A549 (cell line): Measurements from ENCODE around the gene CTSC. TPM values are rescaled to one million over a fixed set of nuclear protein-coding genes. Genes with fewer than 3 reads are reported as not detected.
A peak's percentile ranks its signal among the peaks of the same experiment; 100 is the strongest.

ENCODE experiments used
- ATAC-seq, 2 experiments: fragments of 200-7000 bp in 1 of 2; fragments of >200 bp in 1 of 2; cut with Nextera tagmentation in 1 of 2; cut with Tn5 transposase in 1 of 2; 3 replicates each; pipeline versions ENCODE4 v1.8.0 to v1.9.1; 2018 to 2020; ENCODE audit warnings: mild to moderate bottlenecking in 1 of 2, moderate library complexity in 1 of 2
- CTCF ChIA-PET: fragments of 300-600 bp; sonication (Branson Sonifier 250); formaldehyde crosslinking; extraction: SDS; loops from one replicate; lab custom pipeline; 2021; ENCODE audit warnings: antibody characterized with exemption, inconsistent platforms; lab: Yijun Ruan, JAX
- POLR2A ChIA-PET: fragments of 350-600 bp; formaldehyde crosslinking; extraction: SDS; loops from one replicate; lab custom pipeline; 2021; ENCODE audit warnings: antibody characterized with exemption, inconsistent platforms; lab: Yijun Ruan, JAX
- DNase-seq, 2 experiments: peaks; one replicate each; pipeline versions ENCODE4 v3.0.0 to v3.0.0-alpha.2; 2011 to 2016; ENCODE audit warnings: low read depth in 1 of 2, low spot score in 1 of 2
- FAIRE-seq: peaks from 2 replicates; lab custom pipeline; 2011; peaks lifted over from hg19 to GRCh38; lab: Jason Lieb, UNC
- H3K27ac ChIP-seq, 2 experiments: fragments of >200 bp; sonication (Bioruptor Twin); formaldehyde crosslinking; 3 replicates each; pipeline ENCODE4 v1.5.1; 2016 to 2017
- H3K4me1 ChIP-seq: fragments of >200 bp; sonication (Bioruptor Twin); formaldehyde crosslinking; 3 replicates; pipeline ENCODE4 v1.6.1; 2016
- H3K4me2 ChIP-seq: fragments of >200 bp; sonication (Bioruptor Twin); formaldehyde crosslinking; 3 replicates; pipeline ENCODE4 v1.6.1; 2016
- H3K4me3 ChIP-seq: fragments of >200 bp; sonication (Bioruptor Twin); formaldehyde crosslinking; 3 replicates; pipeline ENCODE4 v1.5.1; 2016
- H3K9me3 ChIP-seq: fragments of >200 bp; sonication (Bioruptor Twin); formaldehyde crosslinking; 3 replicates; pipeline ENCODE4 v1.6.1; 2016
- ATOH8 ChIP-seq: fragments of 250-450 bp; sonication (Bioruptor Pico); IDR thresholded peaks from 2 replicates; pipeline ENCODE4 v1.5.0; 2020; ENCODE audit warnings: low read depth, mild to moderate bottlenecking, moderate library complexity
- BHLHE40 ChIP-seq: IDR thresholded peaks from 2 replicates; pipeline ENCODE4 v1.6.1; 2012; ENCODE audit warnings: low read depth, low read length, inconsistent platforms
- CEBPB ChIP-seq, 2 experiments: fragments of >200 bp in 1 of 2; sonication (Bioruptor Twin) in 1 of 2; formaldehyde crosslinking in 1 of 2; IDR thresholded peaks; 2 replicates each; pipeline ENCODE4 v1.6.1; 2012 to 2016
- CHD2 ChIP-seq: fragments of 150-350 bp; IDR thresholded peaks from 2 replicates; pipeline ENCODE4 v1.6.1; 2014; ENCODE audit warnings: low read length; ENCODE audit not compliant: partially characterized antibody
- EHF ChIP-seq: fragments of 250-450 bp; sonication (Bioruptor Pico); IDR thresholded peaks from 2 replicates; pipeline ENCODE4 v1.5.0; 2020; ENCODE audit warnings: mild to moderate bottlenecking
- ELK1 ChIP-seq: fragments of 150-350 bp; IDR thresholded peaks from 2 replicates; pipeline ENCODE4 v1.6.1; 2014; ENCODE audit warnings: low read depth, mild to moderate bottlenecking, low read length
- EP300 ChIP-seq, 2 experiments: fragments of >200 bp; sonication (Bioruptor Twin); formaldehyde crosslinking; IDR thresholded peaks; 2 replicates in 1 of 2; 3 replicates in 1 of 2; pipeline ENCODE4 v1.6.1; 2016 to 2017
- FOSB ChIP-seq: fragments of 250-450 bp; sonication (Bioruptor Pico); IDR thresholded peaks from 2 replicates; pipeline ENCODE4 v1.5.0; 2020; ENCODE audit warnings: mild to moderate bottlenecking, moderate library complexity
- FOXS1 ChIP-seq: fragments of 250-450 bp; sonication (Bioruptor Pico); IDR thresholded peaks from 2 replicates; pipeline ENCODE4 v1.5.0; 2020; ENCODE audit warnings: mild to moderate bottlenecking, moderate library complexity
- GATA3 ChIP-seq: IDR thresholded peaks from 2 replicates; pipeline ENCODE4 v1.6.1; 2012; ENCODE audit warnings: borderline replicate concordance
- HES2 ChIP-seq: fragments of >200 bp; sonication (Bioruptor Twin); formaldehyde crosslinking; IDR thresholded peaks from 2 replicates; pipeline ENCODE4 v1.6.1; 2016
- HMGXB4 ChIP-seq: fragments of 250-450 bp; sonication (Bioruptor Pico); IDR thresholded peaks from 2 replicates; pipeline ENCODE4 v1.5.0; 2021; ENCODE audit warnings: mild to moderate bottlenecking, moderate library complexity, borderline replicate concordance
- HOXB13 ChIP-seq: fragments of 250-450 bp; sonication (Bioruptor Pico); IDR thresholded peaks from 2 replicates; pipeline ENCODE4 v1.5.0; 2020; ENCODE audit warnings: low read depth, mild to moderate bottlenecking, moderate library complexity
- HOXB5 ChIP-seq: fragments of 250-450 bp; sonication (Bioruptor Pico); IDR thresholded peaks from 2 replicates; pipeline ENCODE4 v1.5.0; 2020; ENCODE audit warnings: mild to moderate bottlenecking, moderate library complexity
- JUN ChIP-seq, 2 experiments: fragments of >200 bp; sonication (Bioruptor Twin); formaldehyde crosslinking; IDR thresholded peaks; 2 replicates in 1 of 2; 3 replicates in 1 of 2; pipeline ENCODE4 v1.6.1; 2016 to 2017
- MAFK ChIP-seq: fragments of 450-650 bp; IDR thresholded peaks from 2 replicates; pipeline ENCODE4 v1.6.1; 2014; ENCODE audit not compliant: partially characterized antibody
- MAX ChIP-seq: IDR thresholded peaks from 2 replicates; pipeline ENCODE4 v1.6.1; 2012
- MYC ChIP-seq: IDR thresholded peaks from 2 replicates; pipeline ENCODE4 v1.6.1; 2012; ENCODE audit warnings: mild to moderate bottlenecking, inconsistent platforms, low read length, improper control_type of control experiment, borderline replicate concordance
- NPAS2 ChIP-seq: fragments of 250-450 bp; sonication (Bioruptor Pico); IDR thresholded peaks from 2 replicates; pipeline ENCODE4 v1.8.0; 2022; ENCODE audit warnings: mild to moderate bottlenecking, moderate library complexity, borderline replicate concordance
- NR3C1 ChIP-seq: fragments of >200 bp; sonication (Bioruptor Twin); formaldehyde crosslinking; IDR thresholded peaks from 3 replicates; pipeline ENCODE4 v1.6.1; 2017
- PHF8 ChIP-seq: fragments of 200-600 bp; sonication (generic); IDR thresholded peaks from 2 replicates; pipeline ENCODE4 v1.6.1; 2016; ENCODE audit warnings: low read depth, mild to moderate bottlenecking, antibody characterized with exemption, moderate library complexity, borderline replicate concordance
- POLR2A ChIP-seq: IDR thresholded peaks from 2 replicates; pipeline ENCODE4 v1.6.1; 2012; ENCODE audit warnings: mild to moderate bottlenecking, low read length
- POLR2AphosphoS2 ChIP-seq: conservative IDR thresholded peaks from 2 replicates; pipeline ENCODE4 v1.6.1; 2012; ENCODE audit warnings: low read length, improper control_type of control experiment, inconsistent platforms
- RCOR1 ChIP-seq: fragments of 150-350 bp; IDR thresholded peaks from 2 replicates; pipeline ENCODE4 v1.6.1; 2014; ENCODE audit warnings: antibody characterized with exemption, low read length, low read depth
- TFCP2L1 ChIP-seq: fragments of 250-450 bp; sonication (Bioruptor Pico); IDR thresholded peaks from 2 replicates; pipeline ENCODE4 v1.5.0; 2021; ENCODE audit warnings: mild to moderate bottlenecking
- TP53 ChIP-seq: fragments of 250-450 bp; sonication (Bioruptor Pico); IDR thresholded peaks from 2 replicates; pipeline ENCODE4 v1.5.0; 2021; ENCODE audit warnings: mild to moderate bottlenecking, moderate library complexity
- USF2 ChIP-seq: fragments of 450-650 bp; IDR thresholded peaks from 2 replicates; pipeline ENCODE4 v1.6.1; 2014; ENCODE audit warnings: antibody characterized with exemption
- ZC3H11A ChIP-seq: fragments of 450-650 bp; IDR thresholded peaks from 2 replicates; pipeline ENCODE4 v1.6.1; 2014; ENCODE audit warnings: antibody characterized with exemption, mild to moderate bottlenecking
- ZSCAN20 ChIP-seq: fragments of 250-450 bp; sonication (Bioruptor Pico); IDR thresholded peaks from 2 replicates; pipeline ENCODE4 v1.8.0; 2022; ENCODE audit warnings: mild to moderate bottlenecking, moderate library complexity
- WGBS: methylation state at CpG from one replicate; pipeline ENCODE4 v1.1.6; 2017; ENCODE audit errors: missing lambda C conversion rate; 5-methylcytosine and 5-hydroxymethylcytosine counted together
- polyA plus RNA-seq, 4 experiments: library from polyadenylated mRNA; depleted of rRNA in 3 of 4; stranded (reverse); fragments of >200 nt; fragmentation: RNase III in 1 of 4; extraction: RNeasy Plus Mini Kit Qiagen cat#74134 plus additional on column Dnase treatment in 1 of 4; gene quantifications; 2 replicates in 3 of 4; 3 replicates in 1 of 4; pipeline ENCODE4 v1.2.3, GENCODE V29; 2011 to 2017

The CTSC gene
- polyA plus RNA-seq, 2 of the 4 experiments (the other 2 are of a cell fraction) = 50.0 to 118 TPM

- TF ChIP-seq EP300 (IDR thresholded peaks at IDR 0.05) (no peak), MAX (no peak), NPAS2 (CRISPR knock-in tag) (no peak), HMGXB4 (no peak), FOSB (CRISPR knock-in tag) (no peak), FOXS1 (CRISPR knock-in tag) (no peak), ZSCAN20 (no peak), ELK1 (no peak)
- no peaks in the 10 kb centered on the region for H3K4me1 ChIP-seq
- H3K9me3 ChIP-seq = no peaks in the 10 kb centered on the region
- WGBS = 90% methylated on average over 1 of the region's 1 CpG
- H3K4me3 ChIP-seq = no peak overlapping the region
- ATAC-seq = no peak
- H3K27ac ChIP-seq = no peak overlapping the region
- ChIA-PET POLR2A (no interaction called here), CTCF (no interaction called here)
- no peak overlapping the region for H3K4me2 ChIP-seq
- FAIRE-seq = no peak
- DNase-seq = no peak
These were observed 11.3 kb upstream of the CTSC start for GRCh38 chr11:88348870-88349269.

- POLR2A ChIA-PET = no interaction called here
- no peak for ATAC-seq
- Histone ChIP-seq H3K4me3 (no peak overlapping the region), H3K27ac (no peak overlapping the region), H3K4me2 (no peak overlapping the region), H3K4me1 (no peaks in the 10 kb centered on the region), H3K9me3 (no peaks in the 10 kb centered on the region)
- CTCF ChIA-PET = no interaction called here
- peak; percentile 43 for FAIRE-seq
- WGBS = 81% methylated on average over 1 of the region's 1 CpG
- TF ChIP-seq NR3C1 = no peak
- no peak for TF ChIP-seq POLR2A
- TF ChIP-seq HES2 = no peak
- no peak for TF ChIP-seq MYC
- no peak for TF ChIP-seq USF2
- no peak for TF ChIP-seq TP53
- TF ChIP-seq JUN (IDR thresholded peaks at IDR 0.05) = no peak
- TF ChIP-seq POLR2AphosphoS2 = no peak
- no peak for TF ChIP-seq EHF (CRISPR knock-in tag)
- TF ChIP-seq MAFK = no peak
- TF ChIP-seq TFCP2L1 (CRISPR knock-in tag) = no peak
- TF ChIP-seq CEBPB (IDR thresholded peaks at IDR 0.05) = no peak
- TF ChIP-seq ZSCAN20 = no peak
- no peak for TF ChIP-seq ZC3H11A
- TF ChIP-seq NPAS2 (CRISPR knock-in tag) = no peak
- no peak for TF ChIP-seq MAX
- TF ChIP-seq, all 56 proteins: peak for 0
- no peak for DNase-seq
These were observed 8.4 kb upstream of the CTSC start for GRCh38 chr11:88345949-88346348.

GRCh38 chr11:88345408-88345807, 7.9 kb upstream of the CTSC start:
- FAIRE-seq = no peak
- no peak for DNase-seq
- no peaks in the 10 kb centered on the region for H3K9me3 ChIP-seq
- no peak overlapping the region for H3K4me2 ChIP-seq
- H3K4me1 ChIP-seq = no peaks in the 10 kb centered on the region
- 92% methylated on average over 2 of the region's 2 CpGs for WGBS
- H3K4me3 ChIP-seq = no peak overlapping the region
- ChIA-PET POLR2A (no interaction called here), CTCF (interaction anchor here (0.7 kb wide), 1 partner anchor 72 kb away, joined by 4 read pairs; no protein-coding TSS in a partner anchor)
- TF ChIP-seq GATA3 (no peak), PHF8 (no peak), ATOH8 (CRISPR knock-in tag) (no peak), MAX (no peak), HOXB5 (no peak), HOXB13 (no peak), NPAS2 (CRISPR knock-in tag) (no peak), CHD2 (no peak), BHLHE40 (no peak), ZC3H11A (no peak), RCOR1 (no peak), POLR2A (no peak), FOXS1 (CRISPR knock-in tag) (no peak)
- no peak overlapping the region for H3K27ac ChIP-seq
- no peak for ATAC-seq
